CD14-positive monocyte (primary cell): ENCODE data around the gene CTDSPL2. TPM values are rescaled to one million over a fixed set of nuclear protein-coding genes. Genes with fewer than 3 reads are reported as not detected.

Experiments
- DNase-seq, 3 donors: peaks; one replicate each; pipeline ENCODE4 v3.0.0-alpha.2; 2011 to 2022
- H2AFZ ChIP-seq: 2 replicates; pipeline ENCODE4 v1.6.0; 2012; ENCODE audit warnings: mild to moderate bottlenecking, low read depth, low read length, inconsistent platforms; ENCODE audit not compliant: insufficient read depth, poor library complexity, severe bottlenecking
- H3K27ac ChIP-seq, 2 donors: 1 replicate in 1 of 2; 2 replicates in 1 of 2; pipeline ENCODE4 v1.5.1; 2012 to 2013; ENCODE audit warnings: low read length in 2 of 2, control low read depth in 1 of 2, inconsistent platforms in 1 of 2, low read depth in 1 of 2, mild to moderate bottlenecking in 1 of 2
- H3K27me3 ChIP-seq, 2 donors: one replicate each; pipeline versions ENCODE4 v1.6.0 to v1.6.1; 2011 to 2013; ENCODE audit warnings: low read length in 2 of 2; ENCODE audit not compliant: control insufficient read depth in 2 of 2, insufficient read depth in 2 of 2
- H3K36me3 ChIP-seq, 2 donors: replicated peaks in 1 of 2; 1 replicate in 1 of 2; 2 replicates in 1 of 2; pipeline versions ENCODE4 v1.5.1 to v1.6.1; 2012 to 2013; ENCODE audit warnings: low read length in 2 of 2, control low read depth in 1 of 2, inconsistent platforms in 1 of 2, mild to moderate bottlenecking in 1 of 2; ENCODE audit not compliant: insufficient read depth in 2 of 2, control insufficient read depth in 1 of 2
- H3K4me1 ChIP-seq, 2 donors: 1 replicate in 1 of 2; 2 replicates in 1 of 2; pipeline versions ENCODE4 v1.5.1 to v1.6.1; 2012 to 2013; ENCODE audit warnings: low read length in 2 of 2, control low read depth in 1 of 2, inconsistent platforms in 1 of 2, mild to moderate bottlenecking in 1 of 2, moderate library complexity in 1 of 2; ENCODE audit not compliant: insufficient read depth in 2 of 2, control insufficient read depth in 1 of 2
- H3K4me2 ChIP-seq: replicated peaks from 2 replicates; pipeline ENCODE3; 2012; ENCODE audit warnings: low read length, moderate library complexity, mild to moderate bottlenecking; ENCODE audit not compliant: poor library complexity, severe bottlenecking; ENCODE audit errors: extremely low read depth
- H3K4me3 ChIP-seq, 3 experiments: fragments of 200-600 bp in 1 of 3; sonication (generic) in 1 of 3; replicated peaks in 1 of 3; 1 replicate in 2 of 3; 2 replicates in 1 of 3; pipeline ENCODE4 v1.5.1; 2011 to 2013; ENCODE audit warnings: low read length in 3 of 3, mild to moderate bottlenecking in 3 of 3, control low read depth in 2 of 3, low read depth in 2 of 3, inconsistent platforms in 1 of 3, moderate library complexity in 1 of 3
- H3K79me2 ChIP-seq: 2 replicates; pipeline ENCODE4 v1.6.0; 2012; ENCODE audit warnings: mild to moderate bottlenecking, control low read depth, inconsistent platforms, low read length, moderate library complexity; ENCODE audit not compliant: insufficient read depth
- H3K9ac ChIP-seq: 2 replicates; pipeline ENCODE4 v1.6.0; 2017; ENCODE audit warnings: low read length, mild to moderate bottlenecking; ENCODE audit not compliant: insufficient read depth, poor library complexity, severe bottlenecking
- H3K9me3 ChIP-seq, 2 donors: replicated peaks in 1 of 2; 1 replicate in 1 of 2; 2 replicates in 1 of 2; pipeline versions ENCODE4 v1.5.1 to v1.6.1; 2012 to 2013; ENCODE audit warnings: low read length in 2 of 2, control low read depth in 1 of 2; ENCODE audit not compliant: control insufficient read depth in 1 of 2, insufficient read depth in 1 of 2
- H4K20me1 ChIP-seq: 2 replicates; pipeline ENCODE4 v1.6.0; 2012; ENCODE audit warnings: mild to moderate bottlenecking, low read length, control low read depth, moderate library complexity; ENCODE audit not compliant: insufficient read depth
- H3K27ac Mint-ChIP-seq, 7 donors: one replicate each; pipeline ENCODE4 v1.8.0; 2020; ENCODE audit warnings: mild to moderate bottlenecking in 7 of 7, mixed read lengths in 7 of 7, moderate library complexity in 6 of 7, inconsistent platforms in 2 of 7
- H3K27me3 Mint-ChIP-seq, 3 donors: one replicate each; pipeline ENCODE4 v1.8.0; 2021 to 2022; ENCODE audit warnings: low read depth in 3 of 3, mild to moderate bottlenecking in 3 of 3, mixed read lengths in 3 of 3, moderate library complexity in 3 of 3, inconsistent platforms in 1 of 3
- H3K36me3 Mint-ChIP-seq, 2 donors: one replicate each; pipeline ENCODE4 v1.8.0; 2020; ENCODE audit warnings: mixed read lengths in 2 of 2, inconsistent platforms in 1 of 2, mild to moderate bottlenecking in 1 of 2
- H3K4me1 Mint-ChIP-seq: one replicate; pipeline ENCODE4 v1.8.0; 2020; ENCODE audit warnings: mild to moderate bottlenecking, mixed read lengths
- H3K4me3 Mint-ChIP-seq, 2 donors: one replicate each; pipeline ENCODE4 v1.8.0; 2020; ENCODE audit warnings: mild to moderate bottlenecking in 2 of 2, mixed read lengths in 2 of 2, moderate library complexity in 1 of 2
- H3K9me3 Mint-ChIP-seq, 7 donors: one replicate each; pipeline ENCODE4 v1.8.0; 2020 to 2022; ENCODE audit warnings: mixed read lengths in 7 of 7, mild to moderate bottlenecking in 6 of 7, moderate library complexity in 6 of 7, inconsistent platforms in 2 of 7
- WGBS: methylation state at CpG from one replicate; pipeline ENCODE4 v1.1.5; 2013; ENCODE audit warnings: missing lambda C conversion rate; ENCODE audit not compliant: insufficient coverage; 5-methylcytosine and 5-hydroxymethylcytosine counted together
- intact Hi-C, 2 donors: fragments of 100-400 bp; cut with micrococcal nuclease; formaldehyde crosslinking; loops; one replicate each; pipeline versions ENCODE4 v1.15.0 to v1.15.1; 2023
- polyA plus RNA-seq, 3 donors: library from polyadenylated mRNA; depleted of rRNA in 1 of 3; unstranded in 2 of 3; stranded (reverse) in 1 of 3; fragments of 300-500 nt in 2 of 3; fragments of >200 nt in 1 of 3; fragmentation: Illumina TruSeq in 2 of 3; gene quantifications; 1 replicate in 2 of 3; 2 replicates in 1 of 3; pipeline ENCODE4 v1.2.3, GENCODE V29; 2012 to 2021
- TF ChIP-seq, protein P1 (sequence below): fragments of 200-600 bp; IDR thresholded peaks from one replicate; pipeline ENCODE4 v1.8.0; 2022; ENCODE audit warnings: antibody characterized with exemption, mild to moderate bottlenecking

The CTDSPL2 gene
- polyA plus RNA-seq, 3 donors = 18.1 to 31.4 (median 24.5) TPM

DNA sequence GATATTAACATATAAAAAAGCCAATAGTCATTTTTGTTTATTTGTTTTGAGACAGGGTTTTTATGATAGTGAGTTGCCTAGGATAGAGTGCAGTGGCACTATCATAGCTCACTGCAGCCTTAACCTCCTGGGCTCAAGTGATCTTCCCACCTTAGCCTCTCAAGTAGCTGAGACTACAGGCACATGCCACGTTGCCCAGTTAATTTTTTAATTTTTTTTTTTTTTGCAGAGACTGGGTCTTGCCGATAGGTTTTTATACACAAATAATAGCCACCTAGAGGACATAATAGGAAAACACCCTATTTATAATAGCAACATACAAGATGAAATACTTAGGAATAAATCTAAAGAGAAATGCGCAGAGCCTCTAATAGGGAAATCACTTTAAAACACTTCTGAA is 122.8 kb downstream of the CTDSPL2 start:
- TF ChIP-seq, protein P1, sequence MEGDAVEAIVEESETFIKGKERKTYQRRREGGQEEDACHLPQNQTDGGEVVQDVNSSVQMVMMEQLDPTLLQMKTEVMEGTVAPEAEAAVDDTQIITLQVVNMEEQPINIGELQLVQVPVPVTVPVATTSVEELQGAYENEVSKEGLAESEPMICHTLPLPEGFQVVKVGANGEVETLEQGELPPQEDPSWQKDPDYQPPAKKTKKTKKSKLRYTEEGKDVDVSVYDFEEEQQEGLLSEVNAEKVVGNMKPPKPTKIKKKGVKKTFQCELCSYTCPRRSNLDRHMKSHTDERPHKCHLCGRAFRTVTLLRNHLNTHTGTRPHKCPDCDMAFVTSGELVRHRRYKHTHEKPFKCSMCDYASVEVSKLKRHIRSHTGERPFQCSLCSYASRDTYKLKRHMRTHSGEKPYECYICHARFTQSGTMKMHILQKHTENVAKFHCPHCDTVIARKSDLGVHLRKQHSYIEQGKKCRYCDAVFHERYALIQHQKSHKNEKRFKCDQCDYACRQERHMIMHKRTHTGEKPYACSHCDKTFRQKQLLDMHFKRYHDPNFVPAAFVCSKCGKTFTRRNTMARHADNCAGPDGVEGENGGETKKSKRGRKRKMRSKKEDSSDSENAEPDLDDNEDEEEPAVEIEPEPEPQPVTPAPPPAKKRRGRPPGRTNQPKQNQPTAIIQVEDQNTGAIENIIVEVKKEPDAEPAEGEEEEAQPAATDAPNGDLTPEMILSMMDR = no peak
- peaks cover 0 to 15% of the 10 kb centered on the region in 2 donors for H3K4me1 ChIP-seq
- no peaks in the 10 kb centered on the region for H3K27me3 Mint-ChIP-seq
- H3K9me3 ChIP-seq = no peaks in the 10 kb centered on the region
- peaks cover 44 to 62% of the 10 kb centered on the region in 2 donors for H3K36me3 Mint-ChIP-seq
- intact Hi-C loops = no loop called here
- H3K9ac ChIP-seq = no peak overlapping the region
- H3K4me2 ChIP-seq = no peak overlapping the region
- no peak overlapping the region for H3K4me3 ChIP-seq
- WGBS = no CpG with 5 or more reads among the region's 3 CpGs
- peaks cover 65% of the 10 kb centered on the region for H3K79me2 ChIP-seq
- peak in 2 of 3 donors; percentile 11 to 13 for DNase-seq
- no peaks in the 10 kb centered on the region for H3K9me3 Mint-ChIP-seq
- H3K36me3 ChIP-seq = peaks cover 44 to 58% of the 10 kb centered on the region in 2 donors
- H3K27me3 ChIP-seq = no peaks in the 10 kb centered on the region
- no peak overlapping the region for H2AFZ ChIP-seq
- H3K4me1 Mint-ChIP-seq = peaks cover 16% of the 10 kb centered on the region
- H4K20me1 ChIP-seq = peaks cover 82% of the 10 kb centered on the region
- no peak overlapping the region for H3K27ac ChIP-seq
- H3K4me3 Mint-ChIP-seq = no peak overlapping the region
- no peak overlapping the region for H3K27ac Mint-ChIP-seq

DNA sequence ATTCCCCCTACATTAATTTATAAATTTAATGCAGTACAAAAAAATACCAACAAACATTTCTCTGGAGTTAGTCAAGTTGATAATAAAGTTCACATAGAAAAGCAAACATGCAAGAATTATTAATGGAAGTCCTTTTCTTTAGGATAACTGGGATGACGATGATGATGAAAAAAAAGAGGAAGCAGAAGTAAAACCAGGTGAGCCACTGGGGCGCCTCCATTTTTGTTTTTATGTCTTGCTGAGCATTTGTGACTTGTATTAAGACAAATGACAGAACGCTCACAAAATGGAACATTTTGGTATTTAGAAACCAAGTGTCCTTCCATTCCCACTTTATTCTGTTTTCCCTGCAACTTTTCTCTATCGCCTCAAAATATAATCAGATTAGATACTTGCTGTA is 123.3 kb downstream of the CTDSPL2 start:
- peaks cover 13% of the 10 kb centered on the region for H3K4me1 Mint-ChIP-seq
- 14% methylated on average over 1 of the region's 4 CpGs for WGBS

More for the DNA sequence above, 123.3 kb downstream of the CTDSPL2 start:
- Mint-ChIP-seq H3K27me3 (no peaks in the 10 kb centered on the region), H3K9me3 (no peaks in the 10 kb centered on the region), H3K4me3 (no peak overlapping the region), H3K36me3 (peaks cover 49 to 66% of the 10 kb centered on the region in 2 donors), H3K27ac (peak overlapping the region in 1 of 7 donors; percentile 34)
- intact Hi-C loops = no loop called here
- Histone ChIP-seq H4K20me1 (peaks cover 82% of the 10 kb centered on the region), H3K4me3 (no peak overlapping the region), H3K4me2 (no peak overlapping the region), H3K27ac (no peak overlapping the region), H3K9ac (no peak overlapping the region), H3K27me3 (no peaks in the 10 kb centered on the region), H3K36me3 (peaks cover 49 to 62% of the 10 kb centered on the region in 2 donors), H2AFZ (no peak overlapping the region), H3K9me3 (no peaks in the 10 kb centered on the region), H3K4me1 (peaks cover 0 to 12% of the 10 kb centered on the region in 2 donors), H3K79me2 (peaks cover 61% of the 10 kb centered on the region)
- TF ChIP-seq, protein P1 = peak; percentile 1
- DNase-seq = peak in 1 of 3 donors; percentile 5
